NCI-H748 (cell line): ENCODE data around the gene ATP2A1.
"Not testable (repeated sequence)": the region's sequence is repeated elsewhere in the genome, so short reads cannot be mapped to it uniquely, and the experiment has no call there.

ENCODE experiments used
- DNase-seq: peaks from one replicate; lab custom pipeline; 2025; ENCODE audit not compliant: unreplicated experiment; lab: John Stamatoyannopoulos, UW

The ATP2A1 gene

GRCh38 chr16:28880955-28881354, 2.7 kb downstream of the ATP2A1 start:
- DNase-seq = no peak

- not testable (repeated sequence) for DNase-seq
Observed at GRCh38 chr16:28881565-28881964, 3.3 kb downstream of the ATP2A1 start.

- no peak for DNase-seq
Observed at GRCh38 chr16:28882551-28883160, 4.4 kb downstream of the ATP2A1 start.

- no peak for DNase-seq
Observed at GRCh38 chr16:28883221-28883996, 5.1 kb downstream of the ATP2A1 start.

- no peak for DNase-seq
Observed at GRCh38 chr16:28884045-28884444, 5.8 kb downstream of the ATP2A1 start.

- no peak for DNase-seq
Observed at GRCh38 chr16:28886945-28887344, 8.7 kb downstream of the ATP2A1 start.

GRCh38 chr16:28890355-28890754, 12.1 kb downstream of the ATP2A1 start:
- not testable (repeated sequence) for DNase-seq

- DNase-seq = no peak
Observed at GRCh38 chr16:28891964-28892890, 13.9 kb downstream of the ATP2A1 start.

- DNase-seq = no peak
Observed at GRCh38 chr16:28893291-28893690, 15.0 kb downstream of the ATP2A1 start.

- no peak for DNase-seq
Observed at GRCh38 chr16:28895609-28896008, 17.3 kb downstream of the ATP2A1 start.

GRCh38 chr16:28897826-28898225, 19.5 kb downstream of the ATP2A1 start:
- no peak for DNase-seq

- DNase-seq = no peak
Observed at GRCh38 chr16:28898266-28898665, 20.0 kb downstream of the ATP2A1 start.

- no peak for DNase-seq
Observed at GRCh38 chr16:28898942-28899341, 20.7 kb downstream of the ATP2A1 start.

- DNase-seq = no peak
Observed at GRCh38 chr16:28899882-28900590, 21.7 kb downstream of the ATP2A1 start.

- DNase-seq = no peak
Observed at GRCh38 chr16:28900601-28901000, 22.3 kb downstream of the ATP2A1 start.

- DNase-seq = no peak
Observed at GRCh38 chr16:28901862-28902261, 23.6 kb downstream of the ATP2A1 start.

GRCh38 chr16:28902909-28903308, 24.6 kb downstream of the ATP2A1 start:
- no peak for DNase-seq

GRCh38 chr16:28903344-28904042, 25.2 kb downstream of the ATP2A1 start:
- DNase-seq = no peak

GRCh38 chr16:28904363-28904762, 26.1 kb downstream of the ATP2A1 start:
- DNase-seq = no peak

- no peak for DNase-seq
Observed at GRCh38 chr16:28904828-28905227, 26.5 kb downstream of the ATP2A1 start.
